Measurements from ENCODE around the gene VAMP8.
A peak's percentile ranks its signal among the peaks of the same experiment; 100 is the strongest.
"Not testable (repeated sequence)": the region's sequence is repeated elsewhere in the genome, so short reads cannot be mapped to it uniquely, and the experiment has no call there.

Gene VAMP8

GRCh38 chr2:85577386-85578242 is at the start of gene VAMP8:
Gene VAMP8 (plus strand): TSS chr2:85577586. CDS start chr2:85577647, 61 bp downstream.
- peak; percentile 75 for DNase-seq (ENCODE audit: low spot score)

GRCh38 chr2:85527787-85528186 is 49.6 kb upstream of the VAMP8 start:
- DNase-seq (ENCODE audit: low spot score): no peak

GRCh38 chr2:85528355-85528754 is 49.0 kb upstream of the VAMP8 start:
- no peak for DNase-seq (ENCODE audit: low spot score)

GRCh38 chr2:85529809-85530208 is 47.6 kb upstream of the VAMP8 start:
- DNase-seq (ENCODE audit: low spot score): no peak

- no peak for DNase-seq (ENCODE audit: low spot score)
Measured at GRCh38 chr2:85531589-85531988, 45.8 kb upstream of the VAMP8 start.

GRCh38 chr2:85534099-85534498 is 43.3 kb upstream of the VAMP8 start:
- DNase-seq (ENCODE audit: low spot score): no peak

GRCh38 chr2:85534881-85535280 is 42.5 kb upstream of the VAMP8 start:
- no peak for DNase-seq (ENCODE audit: low spot score)

GRCh38 chr2:85536479-85536878 is 40.9 kb upstream of the VAMP8 start:
- DNase-seq (ENCODE audit: low spot score): peak; percentile 65

- peak; percentile 68 for DNase-seq (ENCODE audit: low spot score)
Measured at GRCh38 chr2:85537600-85538506, 39.5 kb upstream of the VAMP8 start.

- DNase-seq (ENCODE audit: low spot score): peak; percentile 94
Measured at GRCh38 chr2:85538507-85539360, 38.7 kb upstream of the VAMP8 start, which contains the start of gene MAT2A. Gene MAT2A (plus strand): TSS chr2:85539168. CDS start chr2:85539288, 120 bp downstream.

- DNase-seq (ENCODE audit: low spot score): peak; percentile 65
Measured at GRCh38 chr2:85539361-85540132, 37.8 kb upstream of the VAMP8 start.

- peak; percentile 41 for DNase-seq (ENCODE audit: low spot score)
Measured at GRCh38 chr2:85540133-85540648, 37.2 kb upstream of the VAMP8 start.

- no peak for DNase-seq (ENCODE audit: low spot score)
Measured at GRCh38 chr2:85541262-85541661, 36.1 kb upstream of the VAMP8 start.

- no peak for DNase-seq (ENCODE audit: low spot score)
Measured at GRCh38 chr2:85541753-85542457, 35.5 kb upstream of the VAMP8 start.

- DNase-seq (ENCODE audit: low spot score): no peak
Measured at GRCh38 chr2:85542777-85543176, 34.6 kb upstream of the VAMP8 start.

GRCh38 chr2:85544254-85544691 is 33.1 kb upstream of the VAMP8 start:
- not testable (repeated sequence) for DNase-seq (ENCODE audit: low spot score)

- not testable (repeated sequence) for DNase-seq (ENCODE audit: low spot score)
Measured at GRCh38 chr2:85544915-85545779, 32.2 kb upstream of the VAMP8 start.

GRCh38 chr2:85545780-85546240 is 31.6 kb upstream of the VAMP8 start:
- DNase-seq (ENCODE audit: low spot score): no peak

Measured in SW480 (cell line).